ENCODE measurements around the gene SNX8.

The SNX8 gene

DNA sequence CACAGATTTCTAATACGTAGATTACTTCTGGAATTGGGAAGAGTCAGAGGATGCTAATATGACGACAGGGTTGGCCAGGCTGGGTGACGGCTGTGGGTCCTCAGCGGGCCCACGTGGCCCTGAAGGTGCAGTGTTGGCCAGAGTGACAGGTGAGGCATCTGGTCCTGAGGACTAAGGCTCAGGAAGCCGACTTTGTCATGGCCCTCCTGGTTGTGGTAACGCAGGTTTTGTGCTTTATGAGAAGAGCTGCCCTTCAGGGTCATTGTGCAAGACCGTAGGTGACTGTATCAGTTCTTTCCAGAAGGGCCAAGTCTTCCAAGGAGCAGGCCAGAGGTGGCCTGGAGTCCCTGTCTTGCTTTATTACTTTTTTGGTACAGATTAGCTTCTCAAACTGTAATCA, 42.9 kb upstream of the SNX8 start:
- peak; percentile 53 for DNase-seq (ENCODE audit: low read depth)

DNA sequence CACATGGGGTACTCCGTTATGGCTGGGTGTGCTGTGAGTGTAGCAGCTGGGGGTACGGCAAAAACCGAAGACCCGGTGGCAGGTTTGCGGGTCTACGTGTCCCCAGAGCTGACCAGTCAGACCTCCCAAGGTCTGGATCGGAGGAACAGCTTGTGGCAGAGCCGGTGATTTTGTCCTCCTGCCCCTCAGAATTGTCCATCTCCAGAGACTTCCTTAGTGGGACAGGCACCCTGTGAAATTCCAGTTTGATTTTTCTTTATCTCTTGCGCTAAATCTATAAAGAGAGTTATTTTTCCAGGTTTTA, 41.4 kb upstream of the SNX8 start:
- no peak for DNase-seq (ENCODE audit: low read depth)
- TF ChIP-seq, protein P1, sequence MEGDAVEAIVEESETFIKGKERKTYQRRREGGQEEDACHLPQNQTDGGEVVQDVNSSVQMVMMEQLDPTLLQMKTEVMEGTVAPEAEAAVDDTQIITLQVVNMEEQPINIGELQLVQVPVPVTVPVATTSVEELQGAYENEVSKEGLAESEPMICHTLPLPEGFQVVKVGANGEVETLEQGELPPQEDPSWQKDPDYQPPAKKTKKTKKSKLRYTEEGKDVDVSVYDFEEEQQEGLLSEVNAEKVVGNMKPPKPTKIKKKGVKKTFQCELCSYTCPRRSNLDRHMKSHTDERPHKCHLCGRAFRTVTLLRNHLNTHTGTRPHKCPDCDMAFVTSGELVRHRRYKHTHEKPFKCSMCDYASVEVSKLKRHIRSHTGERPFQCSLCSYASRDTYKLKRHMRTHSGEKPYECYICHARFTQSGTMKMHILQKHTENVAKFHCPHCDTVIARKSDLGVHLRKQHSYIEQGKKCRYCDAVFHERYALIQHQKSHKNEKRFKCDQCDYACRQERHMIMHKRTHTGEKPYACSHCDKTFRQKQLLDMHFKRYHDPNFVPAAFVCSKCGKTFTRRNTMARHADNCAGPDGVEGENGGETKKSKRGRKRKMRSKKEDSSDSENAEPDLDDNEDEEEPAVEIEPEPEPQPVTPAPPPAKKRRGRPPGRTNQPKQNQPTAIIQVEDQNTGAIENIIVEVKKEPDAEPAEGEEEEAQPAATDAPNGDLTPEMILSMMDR (IDR thresholded peaks at IDR 0.05; ENCODE audit: insufficient read depth, low read depth, low read length, missing control alignments) = no peak
- peak overlapping the region; percentile 93 for H3K4me3 ChIP-seq (ENCODE audit: low read length)

More for the DNA sequence above, 42.9 kb upstream of the SNX8 start:
- H3K4me3 ChIP-seq (ENCODE audit: low read length) = no peak overlapping the region
- TF ChIP-seq, protein P1 (IDR thresholded peaks at IDR 0.05; ENCODE audit: insufficient read depth, low read depth, low read length, missing control alignments) = no peak

DNA sequence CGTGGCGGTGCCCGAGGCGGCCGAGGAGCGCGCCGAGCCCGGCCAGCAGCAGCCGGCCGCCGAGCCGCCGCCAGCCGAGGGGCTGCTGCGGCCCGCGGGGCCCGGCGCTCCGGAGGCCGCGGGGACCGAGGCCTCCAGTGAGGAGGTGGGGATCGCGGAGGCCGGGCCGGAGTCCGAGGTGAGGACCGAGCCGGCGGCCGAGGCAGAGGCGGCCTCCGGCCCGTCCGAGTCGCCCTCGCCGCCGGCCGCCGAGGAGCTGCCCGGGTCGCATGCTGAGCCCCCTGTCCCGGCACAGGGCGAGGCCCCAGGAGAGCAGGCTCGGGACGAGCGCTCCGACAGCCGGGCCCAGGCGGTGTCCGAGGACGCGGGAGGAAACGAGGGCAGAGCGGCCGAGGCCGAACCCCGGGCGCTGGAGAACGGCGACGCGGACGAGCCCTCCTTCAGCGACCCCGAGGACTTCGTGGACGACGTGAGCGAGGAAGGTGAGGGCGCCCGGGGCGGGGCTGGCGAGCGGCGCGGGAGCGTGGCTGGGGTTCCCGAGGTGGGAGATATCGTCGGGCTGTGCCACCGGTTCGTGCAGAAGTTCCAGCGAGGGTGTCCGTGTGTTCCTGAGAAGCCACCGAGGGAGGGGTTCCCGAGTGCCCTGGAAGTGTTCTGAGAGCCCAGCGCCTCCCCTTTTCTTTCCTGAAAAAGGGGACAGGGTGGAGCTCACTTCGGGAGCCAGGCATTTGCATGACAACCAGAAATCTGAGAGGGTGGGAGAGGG, 40.9 kb upstream of the SNX8 start:
- TF ChIP-seq, protein P1 (IDR thresholded peaks at IDR 0.05; ENCODE audit: insufficient read depth, low read depth, low read length, missing control alignments) = no peak
- H3K4me3 ChIP-seq (ENCODE audit: low read length) = peak overlapping the region; percentile 93
- DNase-seq (ENCODE audit: low read depth) = peak; percentile 28

DNA sequence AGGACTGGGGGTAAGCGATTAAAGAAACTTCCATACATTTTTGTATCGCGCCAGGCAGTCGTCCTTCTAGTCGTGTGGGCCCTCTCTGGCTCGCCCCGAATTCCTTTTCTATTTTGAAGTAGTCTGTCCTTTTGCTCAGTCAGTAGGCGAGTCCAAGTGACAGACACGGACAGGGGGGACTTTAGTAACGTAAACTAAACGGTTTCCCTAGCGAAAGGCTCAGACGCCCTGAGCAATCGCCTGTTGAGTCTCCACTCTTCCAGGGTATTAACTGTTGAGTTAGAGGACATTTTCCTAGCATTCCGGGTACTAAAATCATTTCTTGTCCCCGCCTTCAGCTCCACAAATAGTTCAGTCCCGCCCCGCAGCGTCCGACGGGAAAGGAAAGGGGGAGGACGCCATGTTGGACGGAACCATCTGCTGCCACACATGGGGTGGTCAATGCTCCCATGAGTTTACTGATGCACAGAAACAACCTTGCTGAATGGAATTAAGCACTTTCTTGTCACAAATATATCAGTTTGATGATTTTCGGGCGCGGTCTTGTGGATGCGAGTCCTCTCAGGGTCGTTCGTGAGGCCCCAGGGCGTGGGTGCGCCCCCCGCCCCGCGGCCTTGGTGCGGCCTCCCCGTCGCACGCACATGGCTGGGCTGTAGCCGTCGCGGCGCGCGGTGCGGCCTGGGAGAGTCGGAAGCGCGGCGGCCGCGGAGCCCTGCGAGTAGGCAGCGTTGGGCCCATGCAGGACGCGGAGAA, 40.1 kb upstream of the SNX8 start, which contains the start of gene EIF3B:
EIF3B (plus strand) TSS at position 642 of the 753 bp plus-strand sequence; CDS start at position 737, 95 bp downstream.
- TF ChIP-seq, protein P1 (IDR thresholded peaks at IDR 0.05; ENCODE audit: insufficient read depth, low read depth, low read length, missing control alignments) = no peak
- peak; percentile 94 for DNase-seq (ENCODE audit: low read depth)
- peak within 1 kb of the TSS; percentile 93 for H3K4me3 ChIP-seq (ENCODE audit: low read length)

DNA sequence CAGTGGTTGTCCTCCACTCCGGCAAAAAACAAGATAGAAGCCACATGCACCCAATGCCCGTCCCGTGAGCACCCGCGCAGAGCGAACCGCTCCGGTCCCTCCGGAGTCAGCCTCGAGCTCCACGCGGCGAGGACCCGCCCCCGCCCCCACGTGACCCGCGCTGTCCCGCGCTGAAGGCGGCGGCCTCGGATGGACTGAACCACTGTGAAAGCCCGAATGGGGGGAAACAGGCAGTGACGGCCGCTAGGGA, 39.6 kb upstream of the SNX8 start:
- peak; percentile 88 for DNase-seq (ENCODE audit: low read depth)
- TF ChIP-seq, protein P1 (IDR thresholded peaks at IDR 0.05; ENCODE audit: insufficient read depth, low read depth, low read length, missing control alignments) = no peak
- H3K4me3 ChIP-seq (ENCODE audit: low read length) = peak overlapping the region; percentile 93

DNA sequence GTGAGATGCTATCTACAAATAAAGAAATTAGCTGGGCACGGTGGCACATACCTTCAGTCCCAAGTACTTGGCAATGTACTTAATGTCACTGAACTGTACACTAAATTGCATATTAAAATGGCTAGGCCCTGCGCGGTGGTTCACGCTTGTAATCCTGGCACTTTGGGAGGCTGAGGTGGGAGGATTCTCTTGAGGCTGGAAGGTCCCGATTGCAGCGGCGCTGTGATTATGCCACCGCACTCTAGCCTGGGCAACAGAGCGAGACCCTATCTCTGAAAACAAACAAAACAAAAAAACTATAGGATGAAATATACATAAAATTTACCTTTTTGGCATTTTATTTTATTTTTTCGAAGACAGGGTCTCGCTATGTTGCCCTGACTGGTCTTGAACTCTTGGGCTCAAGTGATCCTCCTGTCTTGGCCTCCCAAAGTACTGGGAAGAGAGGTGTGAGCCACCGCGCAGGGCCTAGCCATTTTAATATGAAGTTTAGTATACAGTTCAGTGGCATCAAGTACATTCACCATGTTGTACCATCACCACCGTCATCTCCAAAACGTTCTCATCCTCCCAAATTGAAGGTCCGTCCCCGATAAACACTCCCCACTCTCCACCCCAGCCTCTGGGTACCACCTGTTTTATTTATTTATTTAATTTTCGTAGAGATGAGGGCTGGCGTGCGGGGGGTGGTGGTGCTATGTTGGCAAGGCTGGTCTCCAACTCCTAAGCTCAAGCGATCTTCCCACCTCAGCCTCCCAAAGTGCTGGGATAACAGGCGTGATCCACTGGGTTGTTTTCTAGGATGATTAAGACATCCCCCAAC, 39.1 kb upstream of the SNX8 start:
- no peak for DNase-seq (ENCODE audit: low read depth)
- H3K4me3 ChIP-seq (ENCODE audit: low read length) = peak overlapping the region; percentile 93
- TF ChIP-seq, protein P1 (IDR thresholded peaks at IDR 0.05; ENCODE audit: insufficient read depth, low read depth, low read length, missing control alignments) = no peak
